C4-2B (cell line): ENCODE data around the gene PIGU.

Source experiments
- CTCF ChIP-seq: fragments of 450-650 bp; conservative IDR thresholded peaks from 2 replicates; pipeline ENCODE4 v1.5.1; 2017; ENCODE audit warnings: mild to moderate bottlenecking
- ZFX ChIP-seq: fragments of 450-650 bp; IDR thresholded peaks from 2 replicates; pipeline ENCODE4 v1.6.1; 2017

- TF ChIP-seq ZFX (no peak), CTCF (no peak)
Measured at GRCh38 chr20:34710861-34711574, 34.1 kb upstream of the PIGU start.
